Measurements from ENCODE around the gene EIF1.
"Not testable (repeated sequence)": the region's sequence is repeated elsewhere in the genome, so short reads cannot be mapped to it uniquely, and the experiment has no call there.

The EIF1 gene

GRCh38 chr17:41683441-41684007, 5.2 kb upstream of the EIF1 start:
- DNase-seq (ENCODE audit: low read depth), result no peak
- H3K9me3 ChIP-seq (ENCODE audit: control insufficient read depth, low read length), result no peaks in the 10 kb centered on the region
- H3K4me3 ChIP-seq (ENCODE audit: low read length), result no peak overlapping the region
- peaks cover 12% of the 10 kb centered on the region for H3K4me1 ChIP-seq (ENCODE audit: control insufficient read depth, insufficient read depth, low read length)
- no peaks in the 10 kb centered on the region for H3K36me3 ChIP-seq (ENCODE audit: control insufficient read depth, insufficient read depth, low read length, severe bottlenecking)
- no peak overlapping the region for H3K9ac ChIP-seq (ENCODE audit: low read length)
- no peaks in the 10 kb centered on the region for H3K27me3 ChIP-seq (replicated peaks; ENCODE audit: control insufficient read depth, insufficient read depth, low read length)

- Histone ChIP-seq H3K27me3 (replicated peaks; ENCODE audit: control insufficient read depth, insufficient read depth, low read length) (no peaks in the 10 kb centered on the region), H3K36me3 (ENCODE audit: control insufficient read depth, insufficient read depth, low read length, severe bottlenecking) (no peaks in the 10 kb centered on the region), H3K9ac (ENCODE audit: low read length) (no peak overlapping the region), H3K4me3 (ENCODE audit: low read length) (no peak overlapping the region), H3K4me1 (ENCODE audit: control insufficient read depth, insufficient read depth, low read length) (peaks cover 7% of the 10 kb centered on the region), H3K9me3 (ENCODE audit: control insufficient read depth, low read length) (no peaks in the 10 kb centered on the region)
- no peak for DNase-seq (ENCODE audit: low read depth)
These were observed 4.7 kb upstream of the EIF1 start for GRCh38 chr17:41684035-41684434.

GRCh38 chr17:41685753-41686152, 2.9 kb upstream of the EIF1 start:
- H3K36me3 ChIP-seq (ENCODE audit: control insufficient read depth, insufficient read depth, low read length, severe bottlenecking), result peaks cover 14% of the 10 kb centered on the region
- not testable (repeated sequence) for H3K27me3 ChIP-seq (replicated peaks; ENCODE audit: control insufficient read depth, insufficient read depth, low read length); H3K4me3 ChIP-seq (ENCODE audit: low read length); H3K9me3 ChIP-seq (ENCODE audit: control insufficient read depth, low read length); DNase-seq (ENCODE audit: low read depth); H3K9ac ChIP-seq (ENCODE audit: low read length); H3K4me1 ChIP-seq (ENCODE audit: control insufficient read depth, insufficient read depth, low read length)

- no peak overlapping the region for H3K4me3 ChIP-seq (ENCODE audit: low read length)
- peaks cover 15% of the 10 kb centered on the region for H3K4me1 ChIP-seq (ENCODE audit: control insufficient read depth, insufficient read depth, low read length)
- H3K36me3 ChIP-seq (ENCODE audit: control insufficient read depth, insufficient read depth, low read length, severe bottlenecking), result peaks cover 19% of the 10 kb centered on the region
- H3K9ac ChIP-seq (ENCODE audit: low read length), result no peak overlapping the region
- no peaks in the 10 kb centered on the region for H3K9me3 ChIP-seq (ENCODE audit: control insufficient read depth, low read length)
- no peaks in the 10 kb centered on the region for H3K27me3 ChIP-seq (replicated peaks; ENCODE audit: control insufficient read depth, insufficient read depth, low read length)
- no peak for DNase-seq (ENCODE audit: low read depth)
These were observed 2.4 kb upstream of the EIF1 start for GRCh38 chr17:41686281-41686680.

- Histone ChIP-seq H3K9me3 (ENCODE audit: control insufficient read depth, low read length) (no peaks in the 10 kb centered on the region), H3K27me3 (replicated peaks; ENCODE audit: control insufficient read depth, insufficient read depth, low read length) (no peaks in the 10 kb centered on the region), H3K4me1 (ENCODE audit: control insufficient read depth, insufficient read depth, low read length) (peaks cover 20% of the 10 kb centered on the region), H3K36me3 (ENCODE audit: control insufficient read depth, insufficient read depth, low read length, severe bottlenecking) (peaks cover 37% of the 10 kb centered on the region), H3K4me3 (ENCODE audit: low read length) (peak overlapping the region; percentile 92), H3K9ac (ENCODE audit: low read length) (peak overlapping the region; percentile 100)
- DNase-seq (ENCODE audit: low read depth), result peak; percentile 59
These were observed 651 bp upstream of the EIF1 start for GRCh38 chr17:41687828-41688640.

GRCh38 chr17:41689497-41690299, 1.0 kb downstream of the EIF1 start:
- Histone ChIP-seq H3K9ac (ENCODE audit: low read length) (peak overlapping the region; percentile 100), H3K4me3 (ENCODE audit: low read length) (peak overlapping the region; percentile 92), H3K9me3 (ENCODE audit: control insufficient read depth, low read length) (no peaks in the 10 kb centered on the region), H3K27me3 (replicated peaks; ENCODE audit: control insufficient read depth, insufficient read depth, low read length) (no peaks in the 10 kb centered on the region), H3K36me3 (ENCODE audit: control insufficient read depth, insufficient read depth, low read length, severe bottlenecking) (peaks cover 48% of the 10 kb centered on the region), H3K4me1 (ENCODE audit: control insufficient read depth, insufficient read depth, low read length) (peaks cover 20% of the 10 kb centered on the region)
- peak; percentile 78 for DNase-seq (ENCODE audit: low read depth)

GRCh38 chr17:41690497-41690896, 1.8 kb downstream of the EIF1 start:
- Histone ChIP-seq H3K9ac (ENCODE audit: low read length) (peak overlapping the region; percentile 100), H3K27me3 (replicated peaks; ENCODE audit: control insufficient read depth, insufficient read depth, low read length) (no peaks in the 10 kb centered on the region), H3K9me3 (ENCODE audit: control insufficient read depth, low read length) (no peaks in the 10 kb centered on the region), H3K36me3 (ENCODE audit: control insufficient read depth, insufficient read depth, low read length, severe bottlenecking) (peaks cover 52% of the 10 kb centered on the region), H3K4me3 (ENCODE audit: low read length) (peak overlapping the region; percentile 92), H3K4me1 (ENCODE audit: control insufficient read depth, insufficient read depth, low read length) (peaks cover 20% of the 10 kb centered on the region)
- DNase-seq (ENCODE audit: low read depth), result no peak

- Histone ChIP-seq H3K4me1 (ENCODE audit: control insufficient read depth, insufficient read depth, low read length) (peaks cover 22% of the 10 kb centered on the region), H3K27me3 (replicated peaks; ENCODE audit: control insufficient read depth, insufficient read depth, low read length) (no peaks in the 10 kb centered on the region), H3K4me3 (ENCODE audit: low read length) (peak overlapping the region; percentile 92), H3K9me3 (ENCODE audit: control insufficient read depth, low read length) (no peaks in the 10 kb centered on the region), H3K9ac (ENCODE audit: low read length) (peak overlapping the region; percentile 100), H3K36me3 (ENCODE audit: control insufficient read depth, insufficient read depth, low read length, severe bottlenecking) (peaks cover 52% of the 10 kb centered on the region)
- DNase-seq (ENCODE audit: low read depth), result peak; percentile 27
These were observed 2.5 kb downstream of the EIF1 start for GRCh38 chr17:41691031-41691777.

- H3K4me1 ChIP-seq (ENCODE audit: control insufficient read depth, insufficient read depth, low read length), result peaks cover 34% of the 10 kb centered on the region
- H3K27me3 ChIP-seq (replicated peaks; ENCODE audit: control insufficient read depth, insufficient read depth, low read length), result no peaks in the 10 kb centered on the region
- peak; percentile 19 for DNase-seq (ENCODE audit: low read depth)
- no peaks in the 10 kb centered on the region for H3K9me3 ChIP-seq (ENCODE audit: control insufficient read depth, low read length)
- H3K4me3 ChIP-seq (ENCODE audit: low read length), result no peak overlapping the region
- peaks cover 52% of the 10 kb centered on the region for H3K36me3 ChIP-seq (ENCODE audit: control insufficient read depth, insufficient read depth, low read length, severe bottlenecking)
- no peak overlapping the region for H3K9ac ChIP-seq (ENCODE audit: low read length)
These were observed 4.2 kb downstream of the EIF1 start for GRCh38 chr17:41692722-41693521.

- no peaks in the 10 kb centered on the region for H3K27me3 ChIP-seq (replicated peaks; ENCODE audit: control insufficient read depth, insufficient read depth, low read length)
- H3K4me3 ChIP-seq (ENCODE audit: low read length), result no peak overlapping the region
- H3K4me1 ChIP-seq (ENCODE audit: control insufficient read depth, insufficient read depth, low read length), result peaks cover 33% of the 10 kb centered on the region
- DNase-seq (ENCODE audit: low read depth), result no peak
- H3K9me3 ChIP-seq (ENCODE audit: control insufficient read depth, low read length), result no peaks in the 10 kb centered on the region
- H3K9ac ChIP-seq (ENCODE audit: low read length), result no peak overlapping the region
- peaks cover 44% of the 10 kb centered on the region for H3K36me3 ChIP-seq (ENCODE audit: control insufficient read depth, insufficient read depth, low read length, severe bottlenecking)
These were observed 6.5 kb downstream of the EIF1 start for GRCh38 chr17:41695134-41695661.
